AG04449 (cell line): Measurements from ENCODE around the gene TMEM86B.

ENCODE experiments used
- CTCF ChIA-PET: fragments of 350-600 bp; formaldehyde crosslinking; extraction: SDS; loops from one replicate; lab custom pipeline; 2021; ENCODE audit warnings: antibody characterized with exemption; lab: Yijun Ruan, JAX
- POLR2A ChIA-PET: fragments of 400-600, 350-600 bp; formaldehyde crosslinking; extraction: SDS; loops from one replicate; lab custom pipeline; 2020; ENCODE audit warnings: antibody characterized with exemption, inconsistent platforms; lab: Yijun Ruan, JAX
- DNase-seq: peaks from one replicate; pipeline ENCODE4 v3.0.0-alpha.2; 2010; ENCODE audit warnings: low read depth, low spot score
- H3K4me3 ChIP-seq: 2 replicates; pipeline ENCODE4 v1.5.1; 2011; ENCODE audit warnings: low read depth, mild to moderate bottlenecking, control low read depth, low read length
- CTCF ChIP-seq: IDR thresholded peaks from one replicate; pipeline ENCODE4 v1.5.1; 2011; ENCODE audit warnings: mild to moderate bottlenecking, moderate library complexity, low read length, control low read depth, inconsistent platforms; ENCODE audit not compliant: insufficient read depth; ENCODE audit errors: missing control alignments

TMEM86B gene

DNA sequence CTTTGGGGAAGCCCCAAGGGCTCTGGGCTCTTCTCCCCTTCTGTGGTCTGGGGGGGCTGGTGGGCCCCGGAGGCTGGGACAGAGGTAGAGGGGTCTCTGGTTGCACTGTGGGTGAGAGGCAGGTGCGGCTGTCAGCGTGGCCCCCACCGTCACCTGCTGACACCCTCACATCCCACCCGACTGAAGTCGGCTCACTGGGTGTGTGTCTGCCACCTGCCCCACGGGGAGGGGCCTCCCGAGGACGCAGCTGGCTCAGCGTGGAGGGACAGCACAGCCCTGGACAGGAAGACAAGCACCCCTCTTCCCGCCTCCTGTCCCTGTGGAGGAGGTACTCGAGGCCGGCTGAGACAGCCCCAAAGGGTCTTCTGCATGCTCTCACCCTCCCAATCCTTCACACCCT, 2.2 kb upstream of the TMEM86B start:
- no peak for TF ChIP-seq CTCF
- no peak for DNase-seq
- CTCF ChIA-PET, result no interaction called here
- POLR2A ChIA-PET, result no interaction called here
- H3K4me3 ChIP-seq, result no peak overlapping the region

DNA sequence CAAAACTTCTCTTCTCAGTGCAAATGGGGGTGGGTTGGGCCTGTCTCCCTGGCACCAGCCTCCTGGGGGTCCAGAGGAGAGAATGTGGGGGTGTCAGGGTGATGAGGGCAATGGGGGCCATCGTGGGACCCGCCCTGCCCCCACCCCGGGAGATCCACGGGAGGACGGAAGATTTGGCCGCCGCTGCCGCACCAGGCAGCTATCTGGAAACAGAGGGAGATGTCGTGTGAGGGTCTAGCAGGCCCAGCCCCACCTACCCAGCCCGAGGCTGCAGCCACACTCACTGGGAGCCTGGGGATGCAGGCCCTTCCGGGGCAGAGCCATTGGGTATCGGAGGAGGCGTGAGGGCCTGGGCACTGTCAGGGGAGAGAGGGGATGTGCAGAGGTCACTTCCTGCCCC, 1.8 kb upstream of the TMEM86B start:
- POLR2A ChIA-PET, result no interaction called here
- no peak for DNase-seq
- no peak for TF ChIP-seq CTCF
- CTCF ChIA-PET, result no interaction called here
- no peak overlapping the region for H3K4me3 ChIP-seq

GRCh38 chr19:55229789-55230182, 1.2 kb upstream of the TMEM86B start:
- ChIA-PET POLR2A (no interaction called here), CTCF (no interaction called here)
- H3K4me3 ChIP-seq, result no peak overlapping the region
- DNase-seq, result no peak
- TF ChIP-seq CTCF, result no peak

GRCh38 chr19:55229145-55229788, 704 bp upstream of the TMEM86B start:
- DNase-seq, result no peak
- CTCF ChIA-PET, result no interaction called here
- TF ChIP-seq CTCF, result no peak
- POLR2A ChIA-PET, result no interaction called here
- no peak overlapping the region for H3K4me3 ChIP-seq

- TF ChIP-seq CTCF, result no peak
- no peak overlapping the region for H3K4me3 ChIP-seq
- POLR2A ChIA-PET, result interaction anchor here (1.2 kb wide), 1 partner anchor 9 kb away, joined by 3 read pairs; no protein-coding TSS in a partner anchor
- CTCF ChIA-PET, result interaction anchor here (0.9 kb wide), 1 partner anchor 11 kb away, joined by 3 read pairs; no protein-coding TSS in a partner anchor
- DNase-seq, result no peak
These were observed 560 bp downstream of the TMEM86B start for GRCh38 chr19:55228015-55228391.

- no peak overlapping the region for H3K4me3 ChIP-seq
- POLR2A ChIA-PET, result interaction anchor here (1.2 kb wide), 1 partner anchor 10 kb away, joined by 3 read pairs; no protein-coding TSS in a partner anchor
- no peak for TF ChIP-seq CTCF
- no peak for DNase-seq
- CTCF ChIA-PET, result interaction anchor here (0.9 kb wide), 1 partner anchor 11 kb away, joined by 3 read pairs; no protein-coding TSS in a partner anchor
These were observed 1.1 kb downstream of the TMEM86B start for GRCh38 chr19:55227241-55228014.
